Activated CD4-positive, alpha-beta T cell treated with anti-CD3 and anti-CD28 coated beads, Interleukin-10, Interleukin-2, amounts not matched to agents 100 ng/mL and 50 ng/mL, durations not matched to agents 16 hours and 8 hours (primary cell): ENCODE data around the gene STK32B.

Experiments
- DNase-seq: peaks from one replicate; pipeline ENCODE4 v3.0.0-alpha.2; 2020

STK32B gene

DNA sequence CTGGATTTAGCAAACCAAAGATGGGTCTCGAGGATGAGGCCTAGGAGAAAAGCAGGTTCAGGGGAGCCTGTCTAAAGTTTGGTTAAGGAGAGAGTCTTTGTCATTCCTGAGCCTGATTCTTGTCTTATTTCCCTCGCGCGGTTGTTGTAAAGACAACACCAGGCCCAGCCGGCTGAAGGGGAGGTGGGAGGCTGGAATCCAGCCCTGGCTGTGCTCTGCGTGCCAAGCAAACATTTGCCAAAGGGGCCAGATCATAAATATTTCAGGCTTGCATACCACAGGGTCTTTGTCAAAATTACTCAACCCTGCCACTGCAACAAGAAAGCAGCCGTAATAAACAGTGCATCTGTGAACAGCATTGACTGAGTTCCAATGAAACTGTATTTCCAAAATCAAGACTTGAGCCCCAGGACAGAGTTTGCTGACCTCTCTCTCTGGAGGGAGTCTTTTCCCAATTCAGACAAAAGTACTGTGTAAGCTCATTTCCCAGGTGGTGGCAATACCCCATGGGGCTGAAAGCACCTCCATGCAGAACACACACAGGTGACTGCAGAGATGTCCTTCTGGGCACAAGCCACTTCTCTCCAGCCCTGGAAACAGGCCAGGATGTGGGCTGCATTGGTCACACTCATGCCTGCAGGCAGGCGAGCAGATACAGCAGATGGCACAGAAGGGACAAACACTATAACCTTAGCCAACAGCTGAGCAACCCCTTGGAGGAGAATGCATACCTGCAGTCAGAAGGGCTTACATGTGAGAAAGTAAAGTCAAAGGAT lies 320.3 kb downstream of the STK32B start:
- DNase-seq, result no peak

- no peak for DNase-seq
These were observed 320.9 kb downstream of the STK32B start for GRCh38 chr4:5372198-5372597.

- no peak for DNase-seq
These were observed 322.0 kb downstream of the STK32B start for GRCh38 chr4:5373327-5373726.

DNA sequence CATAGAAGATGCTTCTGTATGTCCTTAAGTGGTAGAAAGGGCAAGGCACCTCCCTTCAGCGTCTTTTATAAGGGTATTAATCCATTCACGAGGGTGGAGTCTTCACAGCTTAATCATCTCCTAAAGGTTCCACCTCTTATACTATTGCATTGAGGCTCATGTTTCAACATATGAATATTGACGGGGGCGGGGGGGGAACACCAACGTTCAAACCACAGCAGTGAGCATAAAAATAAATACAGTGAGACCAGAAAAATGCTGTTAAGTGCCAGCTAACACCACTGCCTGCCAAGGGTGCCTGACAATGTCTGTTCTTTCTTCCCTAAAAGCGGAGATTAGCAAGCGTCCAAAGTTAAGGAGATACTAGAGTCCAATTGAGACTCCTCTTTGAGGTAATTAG lies 323.3 kb downstream of the STK32B start:
- no peak for DNase-seq

DNA sequence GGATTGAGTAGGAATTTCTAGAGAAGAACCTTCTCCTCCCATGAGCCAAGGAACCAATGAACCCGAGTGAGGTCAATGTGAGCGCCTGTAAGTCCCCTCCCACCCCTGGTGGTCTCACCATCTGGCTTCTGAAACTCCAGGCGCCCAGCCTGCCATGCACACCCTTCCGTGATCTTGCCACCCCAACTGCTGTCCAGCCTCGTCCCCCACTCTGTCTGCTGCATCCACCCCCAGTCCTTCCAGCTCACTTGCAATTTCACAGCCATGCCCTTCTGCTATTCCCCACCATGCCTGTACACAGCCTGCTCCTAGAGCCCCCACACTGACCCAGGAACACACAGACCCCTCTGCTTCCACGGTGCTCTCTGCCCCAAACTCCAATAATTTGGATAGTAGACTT lies 323.7 kb downstream of the STK32B start:
- no peak for DNase-seq

GRCh38 chr4:5376015-5376414 lies 324.7 kb downstream of the STK32B start:
- DNase-seq, result no peak

- no peak for DNase-seq
These were observed 326.7 kb downstream of the STK32B start for GRCh38 chr4:5378002-5378401.

- DNase-seq, result no peak
These were observed 328.6 kb downstream of the STK32B start for GRCh38 chr4:5379895-5380294.

- DNase-seq, result no peak
These were observed 330.7 kb downstream of the STK32B start for GRCh38 chr4:5381961-5382441.

DNA sequence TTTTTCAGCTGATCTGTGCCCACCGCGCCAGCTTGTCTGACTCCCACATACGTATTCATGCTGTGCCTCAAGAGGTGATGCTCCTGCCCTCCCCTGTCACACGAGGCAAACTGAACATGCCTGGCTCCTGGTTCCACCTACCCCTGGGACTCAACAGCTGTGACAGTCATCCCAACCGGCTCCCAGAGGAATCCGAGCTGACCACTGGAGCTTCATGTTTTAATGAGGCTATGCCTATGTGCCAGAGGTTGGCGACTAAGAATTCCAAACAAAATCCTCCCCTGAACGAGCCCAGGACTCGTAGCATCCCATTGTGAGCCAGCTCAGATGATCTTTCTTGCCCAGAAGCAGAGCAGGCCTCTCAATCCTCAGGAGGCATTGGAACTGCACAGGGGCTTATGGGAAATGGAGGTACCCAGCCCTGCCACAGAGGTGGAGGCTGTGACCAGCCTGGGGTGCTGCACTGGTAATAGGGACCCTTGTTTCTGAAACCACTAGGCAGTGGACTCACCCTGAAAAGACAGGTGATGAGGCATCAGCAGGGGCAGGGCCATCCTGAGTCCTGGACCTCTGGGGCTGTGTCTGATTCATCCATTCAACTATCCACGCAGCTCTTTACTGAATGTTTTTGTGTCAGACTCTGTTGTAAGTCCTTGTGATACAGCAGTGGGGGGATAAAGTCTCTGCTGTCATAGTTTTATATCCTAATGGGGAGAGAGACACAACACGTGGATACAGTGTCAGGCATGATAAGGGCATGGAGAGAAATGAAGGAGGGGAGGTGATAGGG lies 332.1 kb downstream of the STK32B start:
- no peak for DNase-seq

DNA sequence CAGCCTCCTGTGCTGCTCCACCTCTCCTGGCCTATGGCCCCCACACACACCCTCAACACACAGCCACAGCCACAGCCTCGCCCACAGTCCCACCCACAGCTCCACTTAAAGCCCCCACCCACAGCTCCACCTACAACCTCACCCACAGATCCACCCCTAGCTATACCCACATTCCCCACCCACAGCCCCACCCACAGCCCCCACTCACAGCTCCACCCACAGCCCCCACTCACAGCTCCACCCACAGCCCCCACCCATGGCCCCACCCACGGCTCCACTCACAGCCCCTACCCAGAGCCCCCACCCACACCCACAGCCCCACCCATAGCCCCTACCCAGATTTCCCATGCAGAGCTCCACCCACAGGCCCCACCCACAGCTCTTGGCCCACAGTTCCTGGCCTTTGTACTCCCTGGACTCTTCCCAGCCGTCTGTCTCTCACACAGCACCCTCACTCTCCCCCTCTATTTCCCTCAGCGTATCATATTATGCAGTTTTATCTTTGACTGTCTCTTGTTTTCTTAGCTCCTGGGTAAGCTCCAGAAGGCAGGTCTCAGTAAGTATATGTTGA lies 334.5 kb downstream of the STK32B start:
- no peak for DNase-seq

- no peak for DNase-seq
These were observed 335.6 kb downstream of the STK32B start for GRCh38 chr4:5386921-5387320.

DNA sequence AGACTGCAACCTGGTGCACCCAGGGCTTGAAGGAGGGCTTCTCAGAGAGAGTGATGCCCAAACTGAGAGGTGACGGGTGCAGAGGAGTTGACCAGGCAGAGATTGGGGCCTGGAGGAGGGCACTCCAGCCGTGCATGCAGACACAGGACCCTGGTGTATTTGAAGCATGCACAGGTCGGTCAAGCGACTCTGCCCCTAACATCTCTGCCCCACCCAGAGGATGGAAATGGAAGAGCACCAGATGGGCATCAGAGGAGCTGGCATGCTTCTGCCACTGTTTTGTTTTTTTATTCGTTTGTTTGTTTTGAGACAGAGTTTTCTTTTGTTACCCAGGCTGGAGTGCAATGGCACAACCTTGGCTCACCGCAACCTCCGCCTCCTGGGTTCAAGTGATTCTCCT lies 336.2 kb downstream of the STK32B start:
- no peak for DNase-seq

DNA sequence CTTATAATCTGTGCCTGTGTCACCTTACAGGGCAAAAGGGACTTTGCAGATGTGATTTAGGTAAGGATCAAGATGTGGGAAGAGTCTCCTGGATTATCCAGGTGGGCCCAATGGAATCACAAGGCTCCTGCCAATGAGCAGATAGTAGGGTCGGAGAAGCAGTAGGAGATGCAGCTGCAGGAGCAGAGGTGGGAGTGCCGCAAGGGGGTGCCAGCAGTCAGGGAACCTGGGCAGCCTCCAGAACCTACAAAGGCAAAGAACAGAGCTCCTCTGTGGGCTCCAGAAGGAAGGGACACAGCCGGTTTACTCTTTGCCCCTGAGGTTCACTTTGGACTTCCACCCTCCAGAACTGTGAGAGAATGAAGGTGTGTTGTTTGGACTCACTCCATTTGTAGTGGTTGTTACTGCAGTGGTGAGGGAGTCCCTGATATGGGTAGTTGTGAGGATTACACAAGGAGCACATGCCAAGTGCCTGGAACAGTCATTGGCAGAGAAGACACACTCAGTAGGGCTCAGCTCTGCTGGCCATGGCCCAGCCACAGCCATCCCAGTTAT lies 338.6 kb downstream of the STK32B start:
- no peak for DNase-seq

DNA sequence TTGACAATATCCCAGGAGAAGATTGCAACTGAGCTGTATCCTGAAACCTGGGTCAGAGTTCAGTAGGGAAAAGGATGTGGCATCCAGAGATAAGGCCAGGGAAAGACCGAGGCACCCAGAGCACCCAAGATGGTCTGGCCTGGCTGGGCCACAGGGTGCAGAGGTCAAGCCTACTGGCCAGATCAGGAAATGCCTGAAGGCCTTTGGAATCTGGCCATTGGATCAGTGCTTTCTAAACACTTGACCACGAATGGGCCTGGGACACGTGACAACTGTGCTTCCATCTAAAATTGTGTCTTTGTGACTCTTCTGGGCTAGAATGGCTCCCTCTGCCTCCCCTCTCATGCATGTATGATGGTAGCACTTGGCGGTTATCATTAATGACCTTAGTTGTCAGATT lies 340.2 kb downstream of the STK32B start:
- DNase-seq, result no peak

DNA sequence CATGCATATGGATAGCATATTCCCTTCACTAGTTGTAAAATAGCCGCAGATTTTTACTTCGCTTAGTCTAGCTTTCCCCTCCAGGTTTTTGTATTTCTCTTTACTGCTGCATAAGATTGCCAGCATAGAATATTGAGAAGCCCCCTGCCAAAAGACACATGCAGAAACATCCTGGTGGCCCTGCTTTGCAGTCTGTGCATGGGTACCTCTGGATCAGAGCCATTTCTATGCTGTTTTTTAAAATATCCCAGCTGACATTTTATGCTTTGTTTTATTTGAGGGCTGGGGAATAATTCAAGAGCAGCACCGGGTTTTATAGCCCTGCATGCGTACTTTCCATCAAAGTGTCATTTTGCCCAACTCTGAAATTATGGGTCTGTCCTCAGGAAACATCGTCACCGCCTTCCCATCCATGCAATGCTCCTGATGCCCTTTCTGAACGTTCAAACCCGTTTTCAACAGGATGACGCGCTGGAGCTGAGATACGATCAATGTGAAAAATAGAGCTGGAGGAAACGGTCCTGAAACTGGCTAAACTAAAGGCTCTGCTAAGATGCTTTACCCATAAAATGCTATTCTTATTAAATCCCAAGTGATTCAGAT lies 342.7 kb downstream of the STK32B start:
- DNase-seq, result no peak

GRCh38 chr4:5395781-5396180 lies 344.5 kb downstream of the STK32B start:
- no peak for DNase-seq

GRCh38 chr4:5398056-5398455 lies 346.8 kb downstream of the STK32B start:
- DNase-seq, result no peak

- DNase-seq, result no peak
These were observed 347.8 kb downstream of the STK32B start for GRCh38 chr4:5399124-5399523.

- peak; percentile 5 for DNase-seq
These were observed 348.6 kb downstream of the STK32B start for GRCh38 chr4:5399790-5400421.

GRCh38 chr4:5403746-5404497 lies 352.6 kb downstream of the STK32B start:
- no peak for DNase-seq

DNA sequence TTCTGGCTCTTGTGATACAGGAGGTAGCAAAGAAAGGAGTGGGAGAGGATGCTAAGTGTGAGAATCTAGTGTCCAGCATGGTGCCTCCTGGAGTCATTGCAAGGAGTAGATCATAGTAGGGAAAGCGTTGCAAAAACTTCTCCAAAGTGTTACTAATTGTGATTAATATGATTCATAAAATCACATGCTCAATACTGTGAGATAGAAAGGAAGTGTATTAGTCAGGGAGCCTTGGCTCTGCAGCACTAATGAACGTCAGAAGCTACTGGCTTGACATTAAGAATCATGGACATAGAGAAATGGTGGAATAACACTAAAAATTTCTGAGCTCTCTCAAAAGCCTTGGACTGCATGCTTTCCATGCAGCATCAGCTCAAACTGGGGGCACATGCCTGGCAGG lies 358.0 kb downstream of the STK32B start:
- no peak for DNase-seq
